PFSK-1 (cell line): Measurements from ENCODE around the gene NUP107.

Experiments
- FOXP2 ChIP-seq: optimal IDR thresholded peaks from 2 replicates; pipeline ENCODE3; 2011; ENCODE audit warnings: borderline replicate concordance, control low read depth, inconsistent platforms; ENCODE audit not compliant: insufficient read depth; ENCODE audit errors: extremely low read length, extremely low read depth
- POLR2AphosphoS5 ChIP-seq: IDR thresholded peaks from 2 replicates; pipeline ENCODE4 v1.6.1; 2012; ENCODE audit warnings: low read depth, mild to moderate bottlenecking, control low read depth, low read length, moderate library complexity
- REST ChIP-seq, 2 experiments: IDR thresholded peaks; 2 replicates each; pipeline versions ENCODE4 v1.6.1 to v1.8.0; 2011 to 2012; ENCODE audit warnings: low read depth in 2 of 2, low read length in 2 of 2, control low read depth in 1 of 2, inconsistent platforms in 1 of 2, mild to moderate bottlenecking in 1 of 2, moderate library complexity in 1 of 2; ENCODE audit not compliant: insufficient read depth in 1 of 2
- SIN3A ChIP-seq: IDR thresholded peaks from 2 replicates; pipeline ENCODE4 v1.6.1; 2012; ENCODE audit warnings: mild to moderate bottlenecking, low read length, moderate library complexity, borderline replicate concordance; ENCODE audit not compliant: insufficient read depth
- TAF1 ChIP-seq: IDR thresholded peaks from 2 replicates; pipeline ENCODE4 v1.6.1; 2012; ENCODE audit warnings: low read length, control low read depth, borderline replicate concordance; ENCODE audit not compliant: insufficient read depth

- TF ChIP-seq POLR2AphosphoS5, result no peak
- TF ChIP-seq SIN3A, result no peak
- no peak for TF ChIP-seq REST (IDR thresholded peaks at IDR 0.05; ENCODE audit: insufficient read depth in 1 of 2, low read depth in 2 of 2, low read length in 2 of 2)
- TF ChIP-seq FOXP2, result no peak
- no peak for TF ChIP-seq TAF1
Measured at GRCh38 chr12:68727776-68728175, 41.0 kb downstream of the NUP107 start.
